GM21717 (cell line): Measurements from ENCODE around the gene FHIT.

Source experiments
- ATAC-seq: cut with Tn5 transposase; IDR thresholded peaks from one replicate; pipeline ENCODE4 v1.9.1; 2021; ENCODE audit warnings: mild to moderate bottlenecking, moderate library complexity; ENCODE audit not compliant: unreplicated experiment

Gene FHIT

GRCh38 chr3:60095516-60095915, 1155.7 kb downstream of the FHIT start:
- ATAC-seq, result no peak

- no peak for ATAC-seq
Measured at GRCh38 chr3:60094392-60094947, 1156.8 kb downstream of the FHIT start.

DNA sequence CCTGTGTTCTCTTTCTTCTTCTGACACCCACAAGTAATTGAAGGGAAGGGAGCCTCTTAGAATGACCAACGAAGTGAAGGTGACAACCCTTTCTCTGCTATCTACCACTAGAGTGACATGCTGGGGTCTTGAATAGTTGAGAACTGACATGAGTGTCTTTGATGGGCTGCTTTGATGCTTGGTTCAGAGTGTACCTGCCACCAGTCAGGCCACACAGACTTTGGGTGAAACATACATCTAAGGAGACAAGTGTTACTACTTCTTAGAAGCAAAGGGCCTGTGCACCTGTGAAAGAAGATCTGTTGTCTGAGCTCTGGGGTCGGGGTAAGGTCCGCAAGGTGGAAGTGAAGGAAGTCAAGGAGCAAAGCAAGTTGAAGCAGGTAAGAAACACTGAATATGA, 1160.7 kb downstream of the FHIT start:
- no peak for ATAC-seq

DNA sequence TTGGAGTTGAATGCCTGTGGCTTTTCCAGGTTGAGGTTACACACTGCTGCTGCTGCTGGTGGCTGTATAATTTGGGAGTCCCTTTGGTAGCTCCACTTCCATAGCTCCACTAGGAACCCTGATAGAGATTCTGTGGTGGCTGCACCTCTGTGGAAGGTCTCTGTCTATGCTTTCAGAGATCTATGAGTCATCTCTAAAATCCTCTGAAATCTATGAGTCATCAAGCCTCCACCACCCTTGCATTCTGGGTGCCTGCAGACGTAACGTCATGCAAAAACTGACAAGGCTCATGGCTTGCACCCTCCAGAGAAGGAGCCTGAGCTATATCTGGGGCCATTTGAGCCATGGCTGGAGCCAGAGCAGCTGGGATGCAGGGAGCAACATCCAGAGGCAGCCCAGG, 1164.4 kb downstream of the FHIT start:
- peak; percentile 75 for ATAC-seq

GRCh38 chr3:60085649-60086048, 1165.6 kb downstream of the FHIT start:
- ATAC-seq, result no peak

DNA sequence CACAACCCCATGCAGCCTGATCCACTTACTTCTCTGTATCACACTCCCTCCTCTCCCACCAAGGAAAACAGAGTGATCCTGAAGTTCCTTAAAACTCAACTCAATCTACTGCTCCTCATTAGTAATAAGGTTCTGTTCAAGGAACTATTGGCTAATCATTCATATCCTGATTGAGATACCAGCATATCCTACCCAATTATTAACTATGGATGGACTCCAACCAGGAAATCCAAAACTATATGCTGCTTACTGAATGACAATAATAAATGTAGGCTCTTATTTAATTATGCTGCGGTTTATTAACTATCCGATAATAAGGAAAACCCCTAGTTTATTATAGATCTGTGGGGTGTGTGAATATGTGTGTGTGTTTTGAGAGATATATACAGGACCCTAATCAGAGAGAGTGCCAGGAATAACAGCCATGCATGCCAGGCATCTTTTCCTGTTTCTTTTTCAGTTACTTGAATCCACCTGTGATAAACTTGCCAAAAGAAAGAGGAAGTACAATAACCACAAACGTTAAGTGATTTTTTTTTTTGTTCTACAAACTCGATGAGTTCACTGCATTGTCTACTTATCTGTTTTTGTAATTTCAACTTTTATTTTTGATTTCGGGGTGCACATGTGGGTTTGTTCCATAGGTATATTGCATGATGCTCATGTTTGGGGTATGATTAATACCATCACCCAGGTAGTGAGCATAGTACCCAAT, 1169.7 kb downstream of the FHIT start:
- ATAC-seq, result no peak

DNA sequence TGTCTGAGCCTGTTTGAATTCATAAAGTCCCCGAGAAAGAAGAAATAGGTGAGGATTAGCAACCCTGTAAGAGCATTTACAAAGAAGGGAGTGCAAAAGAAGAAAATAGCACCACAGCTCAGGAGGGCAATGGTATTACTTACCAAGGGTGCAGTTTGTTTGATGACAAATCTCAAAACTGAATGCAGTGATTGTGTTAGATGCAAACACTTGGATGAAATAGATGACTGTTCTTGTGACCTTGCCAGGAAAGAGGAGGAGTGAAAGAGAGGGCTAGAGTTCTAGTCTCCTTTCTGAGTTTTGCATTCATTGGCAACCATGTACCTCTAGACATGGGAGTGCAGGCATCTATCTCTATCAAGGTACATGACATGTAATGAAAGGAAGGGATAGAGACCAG, 1170.6 kb downstream of the FHIT start:
- ATAC-seq, result no peak

- ATAC-seq, result no peak
Measured at GRCh38 chr3:60079076-60079475, 1172.2 kb downstream of the FHIT start.

- no peak for ATAC-seq
Measured at GRCh38 chr3:60076331-60076730, 1174.9 kb downstream of the FHIT start.

GRCh38 chr3:60073942-60074341, 1177.3 kb downstream of the FHIT start:
- ATAC-seq, result no peak

- ATAC-seq, result no peak
Measured at GRCh38 chr3:60073228-60073627, 1178.0 kb downstream of the FHIT start.

- no peak for ATAC-seq
Measured at GRCh38 chr3:60070366-60070765, 1180.9 kb downstream of the FHIT start.

DNA sequence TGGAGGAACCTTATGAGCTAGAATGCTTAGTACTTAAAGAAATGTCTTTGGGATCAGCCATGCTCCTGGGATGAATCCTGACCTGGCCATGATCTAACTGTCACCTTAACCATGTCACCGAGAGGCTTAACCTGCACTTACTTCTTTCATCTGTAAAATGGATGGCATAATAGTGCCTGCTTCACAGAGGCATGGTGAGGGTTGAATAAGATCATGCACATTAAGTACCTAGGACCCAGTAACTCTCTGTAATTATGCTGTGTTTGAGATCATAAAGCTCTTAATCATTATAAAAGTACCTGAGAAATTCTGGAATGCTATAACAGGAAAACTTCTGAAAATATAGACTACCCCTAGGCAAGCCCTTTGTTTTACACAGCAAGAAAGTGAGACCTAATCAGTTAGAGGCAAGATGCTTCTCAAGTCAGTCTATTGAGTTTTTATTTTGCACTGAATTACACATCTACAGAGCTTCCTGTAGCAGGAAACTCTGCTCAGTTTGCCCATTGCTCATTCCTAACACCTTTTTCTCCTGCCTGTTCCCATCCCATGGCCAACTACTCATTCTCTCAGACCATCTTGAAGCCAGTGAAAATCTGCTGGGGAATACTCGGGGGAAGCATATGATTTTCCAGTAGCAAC, 1185.9 kb downstream of the FHIT start:
- ATAC-seq, result no peak

GRCh38 chr3:60064210-60065178, 1186.8 kb downstream of the FHIT start:
- ATAC-seq, result no peak

DNA sequence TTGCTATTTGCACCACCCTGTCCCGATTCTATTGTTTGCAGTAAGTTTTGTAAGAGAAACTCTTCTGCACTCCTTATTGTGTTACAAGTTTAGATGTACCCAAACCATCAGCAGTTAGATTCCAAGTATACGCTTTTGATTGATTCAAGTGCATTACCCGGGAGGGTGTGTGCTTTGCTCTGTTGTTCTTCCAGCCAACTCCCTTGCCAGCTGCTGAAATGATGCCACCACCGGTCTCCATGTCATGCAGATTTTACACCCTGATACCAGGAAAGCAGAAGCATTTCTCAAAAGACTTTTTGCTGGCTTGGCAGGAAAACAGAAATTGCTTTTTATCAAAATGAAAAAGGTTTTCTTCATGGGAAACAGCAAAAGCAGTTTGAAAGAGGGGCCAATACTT, 1194.8 kb downstream of the FHIT start:
- ATAC-seq, result no peak

DNA sequence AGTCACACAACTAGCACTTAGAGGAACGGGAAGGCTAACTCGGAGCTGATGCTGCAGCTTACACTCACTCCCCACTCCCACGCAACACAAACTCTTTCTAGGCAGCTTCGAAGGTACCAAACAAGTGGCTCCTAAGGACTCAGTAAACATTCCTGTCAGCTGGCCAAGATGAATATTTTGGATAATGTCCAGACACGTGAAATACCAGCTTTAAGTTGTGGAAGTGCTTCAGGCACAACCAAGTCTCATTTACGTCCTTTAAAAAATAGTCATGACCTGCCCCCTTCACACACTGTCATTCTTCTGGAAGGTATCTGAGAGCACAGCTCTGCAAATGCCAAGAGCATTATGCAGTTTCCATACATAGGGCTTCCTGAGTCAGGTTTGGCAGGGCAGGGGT, 1195.5 kb downstream of the FHIT start:
- ATAC-seq, result no peak

DNA sequence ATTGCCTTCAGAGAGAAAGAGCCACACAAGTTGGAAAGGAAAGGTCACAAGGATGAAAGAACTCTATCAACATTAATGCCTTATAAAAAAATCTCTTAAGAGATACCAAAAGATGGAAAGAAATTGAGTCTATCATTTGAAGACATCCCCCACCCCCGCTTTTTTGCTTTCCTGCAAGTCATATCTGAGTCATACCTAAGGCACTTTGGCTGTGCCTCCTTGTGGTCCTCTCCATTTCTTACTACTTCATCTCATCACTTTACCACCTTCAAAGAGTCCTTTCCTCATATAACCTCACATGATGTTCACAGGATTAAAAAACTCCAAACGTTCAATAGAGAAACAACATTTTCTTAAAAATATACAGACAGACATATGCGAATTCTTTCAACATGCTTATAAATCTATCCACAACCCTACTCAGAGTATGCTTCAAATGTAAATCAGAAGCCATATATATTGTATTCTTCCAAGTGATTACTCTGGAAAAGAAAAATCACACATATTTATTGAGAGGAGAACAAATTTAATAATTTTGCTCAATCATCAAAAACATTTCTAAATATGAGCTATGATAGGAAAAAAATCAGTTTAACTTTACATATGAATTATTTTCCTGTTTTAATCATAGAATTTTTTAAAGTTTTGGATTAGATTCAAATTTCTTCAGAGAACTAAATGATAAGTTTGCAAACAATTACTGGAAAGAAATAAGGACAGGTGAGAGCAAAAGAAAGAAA, 1197.6 kb downstream of the FHIT start:
- ATAC-seq, result no peak

GRCh38 chr3:60048447-60048848, 1202.8 kb downstream of the FHIT start:
- no peak for ATAC-seq

DNA sequence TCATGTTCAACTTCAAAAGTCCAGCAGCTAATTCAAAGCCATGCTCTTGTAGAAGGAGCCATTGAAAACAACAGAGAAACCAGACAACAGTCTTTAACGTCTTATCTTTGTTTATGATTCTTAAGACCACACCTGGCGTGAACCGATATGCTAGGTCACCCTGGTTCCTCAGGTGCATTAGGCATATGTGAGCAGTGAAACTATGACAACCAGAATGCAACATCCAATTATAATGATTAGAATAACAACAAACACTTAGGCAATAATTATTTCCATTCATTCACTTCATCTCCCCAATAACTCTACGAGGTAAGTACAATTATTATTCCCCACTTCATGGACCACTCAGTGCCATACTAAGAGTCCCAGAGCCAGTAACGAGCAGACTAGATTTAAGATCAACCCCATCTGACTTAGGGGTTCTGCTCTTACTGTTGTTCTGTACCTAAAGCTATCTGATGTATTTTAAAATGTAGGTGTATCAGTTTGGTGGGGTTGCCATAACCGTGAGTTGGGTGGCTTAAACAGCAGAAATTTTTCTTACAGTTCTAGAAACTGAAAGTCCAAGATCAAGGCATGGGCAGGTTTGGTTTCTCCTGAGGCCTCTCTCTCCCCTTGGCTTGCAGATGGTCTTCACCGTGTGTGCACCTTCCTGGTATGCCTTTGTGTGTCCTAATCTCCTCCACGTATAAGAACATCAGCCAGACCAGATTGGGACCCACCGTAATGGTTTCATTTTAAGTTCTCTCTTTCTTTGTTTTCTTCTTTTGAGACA, 1203.6 kb downstream of the FHIT start:
- no peak for ATAC-seq

DNA sequence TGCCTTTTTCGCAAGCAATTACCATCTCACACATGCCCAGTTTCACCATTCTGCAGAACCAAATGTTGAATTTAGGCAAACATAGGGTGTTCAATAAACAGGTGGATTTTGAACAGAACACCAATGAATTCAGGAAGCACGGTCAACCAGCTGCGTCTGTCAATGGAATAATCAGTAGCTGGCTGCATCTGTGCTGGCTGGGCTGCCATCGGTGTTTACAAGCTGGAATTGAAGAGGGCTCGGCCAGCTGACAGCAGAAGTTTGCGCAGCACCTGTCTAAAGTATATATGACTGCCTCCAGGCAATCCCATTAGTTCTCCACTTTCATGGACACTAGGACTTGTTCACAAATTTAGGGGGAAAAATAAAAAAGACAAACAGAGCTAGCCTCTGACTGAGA, 1205.0 kb downstream of the FHIT start:
- no peak for ATAC-seq
